Activated naive CD4-positive, alpha-beta T cell treated with anti-CD3 and anti-CD28 coated beads, Interleukin-2, amount 10 ng/mL, durations not matched to agents 7 days and 5 days (primary cell): ENCODE data around the gene CAV2.

Experiments
- CTCF ChIA-PET: fragments of 350-600 bp; sonication (Branson Sonifier 250); formaldehyde crosslinking; loops from one replicate; lab custom pipeline; 2021; ENCODE audit warnings: antibody characterized with exemption; lab: Charles Lee
- DNase-seq: peaks from one replicate; pipeline ENCODE4 v3.0.0-alpha.2; 2020
- H3K27ac Mint-ChIP-seq: one replicate; pipeline ENCODE4 v1.8.0; 2021; ENCODE audit warnings: mild to moderate bottlenecking, moderate library complexity, mixed read lengths
- H3K27me3 Mint-ChIP-seq: one replicate; pipeline ENCODE4 v1.8.0; 2021; ENCODE audit warnings: mild to moderate bottlenecking, mixed read lengths
- H3K36me3 Mint-ChIP-seq: one replicate; pipeline ENCODE4 v1.8.0; 2021; ENCODE audit warnings: mixed read lengths
- H3K4me1 Mint-ChIP-seq: one replicate; pipeline ENCODE4 v1.8.0; 2021; ENCODE audit warnings: mixed read lengths
- H3K4me3 Mint-ChIP-seq: one replicate; pipeline ENCODE4 v1.8.0; 2021; ENCODE audit warnings: mild to moderate bottlenecking, moderate library complexity, mixed read lengths
- H3K9me3 Mint-ChIP-seq: one replicate; pipeline ENCODE4 v1.8.0; 2021; ENCODE audit warnings: mixed read lengths

The CAV2 gene

GRCh38 chr7:116538138-116538537 is 38.6 kb downstream of the CAV2 start:
- Mint-ChIP-seq H3K4me3 (no peak overlapping the region), H3K27ac (no peak overlapping the region), H3K9me3 (no peaks in the 10 kb centered on the region), H3K27me3 (peaks cover 12% of the 10 kb centered on the region), H3K4me1 (no peaks in the 10 kb centered on the region), H3K36me3 (no peaks in the 10 kb centered on the region)
- DNase-seq: no peak
- CTCF ChIA-PET: no interaction called here

GRCh38 chr7:116539879-116540278 is 40.3 kb downstream of the CAV2 start:
- Mint-ChIP-seq H3K36me3 (no peaks in the 10 kb centered on the region), H3K4me1 (no peaks in the 10 kb centered on the region), H3K4me3 (no peak overlapping the region), H3K27me3 (peaks cover 12% of the 10 kb centered on the region), H3K27ac (no peak overlapping the region), H3K9me3 (no peaks in the 10 kb centered on the region)
- CTCF ChIA-PET: interaction anchor here (1.9 kb wide), 1 partner anchor 13 kb away, joined by 4 read pairs; no protein-coding TSS in a partner anchor
- no peak for DNase-seq

- Mint-ChIP-seq H3K4me1 (no peaks in the 10 kb centered on the region), H3K27me3 (peaks cover 12% of the 10 kb centered on the region), H3K4me3 (no peak overlapping the region), H3K27ac (no peak overlapping the region), H3K36me3 (no peaks in the 10 kb centered on the region), H3K9me3 (no peaks in the 10 kb centered on the region)
- DNase-seq: no peak
- CTCF ChIA-PET: interaction anchor here (1.9 kb wide), 1 partner anchor 14 kb away, joined by 4 read pairs; no protein-coding TSS in a partner anchor
Measured at GRCh38 chr7:116540743-116541142, 41.2 kb downstream of the CAV2 start.

- Mint-ChIP-seq H3K27ac (no peak overlapping the region), H3K4me3 (no peak overlapping the region), H3K36me3 (no peaks in the 10 kb centered on the region), H3K4me1 (no peaks in the 10 kb centered on the region), H3K9me3 (no peaks in the 10 kb centered on the region), H3K27me3 (peaks cover 12% of the 10 kb centered on the region)
- CTCF ChIA-PET: no interaction called here
- no peak for DNase-seq
Measured at GRCh38 chr7:116541951-116542350, 42.4 kb downstream of the CAV2 start.

GRCh38 chr7:116542618-116543017 is 43.1 kb downstream of the CAV2 start:
- DNase-seq: no peak
- Mint-ChIP-seq H3K4me1 (no peaks in the 10 kb centered on the region), H3K27me3 (peaks cover 10% of the 10 kb centered on the region), H3K36me3 (no peaks in the 10 kb centered on the region), H3K9me3 (no peaks in the 10 kb centered on the region), H3K27ac (no peak overlapping the region), H3K4me3 (no peak overlapping the region)
- CTCF ChIA-PET: no interaction called here

GRCh38 chr7:116543664-116544063 is 44.1 kb downstream of the CAV2 start:
- Mint-ChIP-seq H3K36me3 (no peaks in the 10 kb centered on the region), H3K4me3 (no peak overlapping the region), H3K4me1 (no peaks in the 10 kb centered on the region), H3K27me3 (peaks cover 8% of the 10 kb centered on the region), H3K27ac (no peak overlapping the region), H3K9me3 (no peaks in the 10 kb centered on the region)
- no peak for DNase-seq
- CTCF ChIA-PET: interaction anchor here (1.1 kb wide), 1 partner anchor 17 kb away, joined by 4 read pairs; no protein-coding TSS in a partner anchor

- Mint-ChIP-seq H3K27ac (no peak overlapping the region), H3K36me3 (no peaks in the 10 kb centered on the region), H3K4me1 (no peaks in the 10 kb centered on the region), H3K9me3 (no peaks in the 10 kb centered on the region), H3K27me3 (peaks cover 8% of the 10 kb centered on the region), H3K4me3 (no peak overlapping the region)
- CTCF ChIA-PET: no interaction called here
- no peak for DNase-seq
Measured at GRCh38 chr7:116544487-116544886, 44.9 kb downstream of the CAV2 start.

GRCh38 chr7:116545411-116545993 is 46.0 kb downstream of the CAV2 start:
- no peaks in the 10 kb centered on the region for H3K36me3 Mint-ChIP-seq
- CTCF ChIA-PET: no interaction called here
- peaks cover 8% of the 10 kb centered on the region for H3K27me3 Mint-ChIP-seq
- no peak overlapping the region for H3K4me3 Mint-ChIP-seq
- H3K4me1 Mint-ChIP-seq: no peaks in the 10 kb centered on the region
- H3K9me3 Mint-ChIP-seq: no peaks in the 10 kb centered on the region
- DNase-seq: no peak
- no peak overlapping the region for H3K27ac Mint-ChIP-seq

GRCh38 chr7:116546054-116546453 is 46.5 kb downstream of the CAV2 start:
- Mint-ChIP-seq H3K36me3 (no peaks in the 10 kb centered on the region), H3K4me1 (no peaks in the 10 kb centered on the region), H3K4me3 (no peak overlapping the region), H3K27me3 (peaks cover 8% of the 10 kb centered on the region), H3K27ac (no peak overlapping the region), H3K9me3 (no peaks in the 10 kb centered on the region)
- CTCF ChIA-PET: no interaction called here
- DNase-seq: no peak

GRCh38 chr7:116546916-116547315 is 47.4 kb downstream of the CAV2 start:
- no peaks in the 10 kb centered on the region for H3K36me3 Mint-ChIP-seq
- peaks cover 4% of the 10 kb centered on the region for H3K27me3 Mint-ChIP-seq
- no peak overlapping the region for H3K4me3 Mint-ChIP-seq
- H3K4me1 Mint-ChIP-seq: no peaks in the 10 kb centered on the region
- no peak overlapping the region for H3K27ac Mint-ChIP-seq
- CTCF ChIA-PET: interaction anchor here (1.4 kb wide), 1 partner anchor 44 kb away, joined by 4 read pairs; no protein-coding TSS in a partner anchor
- no peak for DNase-seq
- H3K9me3 Mint-ChIP-seq: no peaks in the 10 kb centered on the region

GRCh38 chr7:116547347-116547746 is 47.8 kb downstream of the CAV2 start:
- H3K9me3 Mint-ChIP-seq: no peaks in the 10 kb centered on the region
- no peak overlapping the region for H3K27ac Mint-ChIP-seq
- H3K27me3 Mint-ChIP-seq: peaks cover 4% of the 10 kb centered on the region
- no peaks in the 10 kb centered on the region for H3K4me1 Mint-ChIP-seq
- no peak overlapping the region for H3K4me3 Mint-ChIP-seq
- H3K36me3 Mint-ChIP-seq: no peaks in the 10 kb centered on the region
- CTCF ChIA-PET: interaction anchor here (1.4 kb wide), 1 partner anchor 43 kb away, joined by 4 read pairs; no protein-coding TSS in a partner anchor
- DNase-seq: no peak

GRCh38 chr7:116548506-116548905 is 49.0 kb downstream of the CAV2 start:
- no peak for DNase-seq
- no peaks in the 10 kb centered on the region for H3K4me1 Mint-ChIP-seq
- CTCF ChIA-PET: no interaction called here
- H3K27ac Mint-ChIP-seq: no peak overlapping the region
- H3K9me3 Mint-ChIP-seq: no peaks in the 10 kb centered on the region
- no peak overlapping the region for H3K4me3 Mint-ChIP-seq
- no peaks in the 10 kb centered on the region for H3K36me3 Mint-ChIP-seq
- H3K27me3 Mint-ChIP-seq: peaks cover 4% of the 10 kb centered on the region

GRCh38 chr7:116549370-116549769 is 49.8 kb downstream of the CAV2 start:
- peaks cover 4% of the 10 kb centered on the region for H3K27me3 Mint-ChIP-seq
- H3K4me1 Mint-ChIP-seq: no peaks in the 10 kb centered on the region
- H3K27ac Mint-ChIP-seq: no peak overlapping the region
- no peaks in the 10 kb centered on the region for H3K36me3 Mint-ChIP-seq
- CTCF ChIA-PET: no interaction called here
- DNase-seq: no peak
- H3K4me3 Mint-ChIP-seq: no peak overlapping the region
- no peaks in the 10 kb centered on the region for H3K9me3 Mint-ChIP-seq

- H3K4me3 Mint-ChIP-seq: no peak overlapping the region
- no peak for DNase-seq
Measured at GRCh38 chr7:116551692-116552091, 52.2 kb downstream of the CAV2 start.

GRCh38 chr7:116552602-116553001 is 53.1 kb downstream of the CAV2 start:
- Mint-ChIP-seq H3K27ac (no peak overlapping the region), H3K4me3 (no peak overlapping the region), H3K4me1 (no peaks in the 10 kb centered on the region), H3K36me3 (no peaks in the 10 kb centered on the region), H3K9me3 (no peaks in the 10 kb centered on the region), H3K27me3 (peaks cover 11% of the 10 kb centered on the region)
- CTCF ChIA-PET: no interaction called here
- DNase-seq: no peak

More at GRCh38 chr7:116551692-116552091, 52.2 kb downstream of the CAV2 start:
- Mint-ChIP-seq H3K27me3 (peaks cover 9% of the 10 kb centered on the region), H3K9me3 (no peaks in the 10 kb centered on the region), H3K36me3 (no peaks in the 10 kb centered on the region), H3K4me1 (no peaks in the 10 kb centered on the region), H3K27ac (no peak overlapping the region)
- CTCF ChIA-PET: no interaction called here
